AG04450 (cell line): ENCODE measurements around the gene RAB29. TPM values are rescaled to one million over a fixed set of nuclear protein-coding genes. Genes with fewer than 3 reads are reported as not detected.
"Not testable (repeated sequence)": the region's sequence is repeated elsewhere in the genome, so short reads cannot be mapped to it uniquely, and the experiment has no call there.

ENCODE experiments used
- CTCF ChIA-PET: fragments of 300-600, 350-600 bp; formaldehyde crosslinking; extraction: SDS; loops from one replicate; lab custom pipeline; 2022; ENCODE audit warnings: antibody characterized with exemption, inconsistent platforms; lab: Charles Lee
- POLR2A ChIA-PET: fragments of 350-600 bp; formaldehyde crosslinking; extraction: SDS; loops from one replicate; lab custom pipeline; 2021; ENCODE audit warnings: antibody characterized with exemption, inconsistent platforms; lab: Yijun Ruan, JAX
- DNase-seq: peaks from one replicate; pipeline ENCODE4 v3.0.0-alpha.2; 2011; ENCODE audit warnings: low read depth, low spot score
- H3K27ac ChIP-seq: one replicate; pipeline ENCODE4 v1.5.1; 2012; ENCODE audit warnings: low read depth, low read length, control low read depth
- H3K27me3 ChIP-seq: one replicate; pipeline ENCODE4 v1.6.0; 2012; ENCODE audit warnings: low read length; ENCODE audit not compliant: control insufficient read depth, insufficient read depth
- H3K4me3 ChIP-seq: 2 replicates; pipeline ENCODE4 v1.5.1; 2011; ENCODE audit warnings: mild to moderate bottlenecking, low read depth, low read length, control low read depth
- H3K9me3 ChIP-seq: 2 replicates; pipeline ENCODE4 v1.5.1; 2012; ENCODE audit warnings: low read length; ENCODE audit not compliant: control insufficient read depth, insufficient read depth
- CTCF ChIP-seq: IDR thresholded peaks from 2 replicates; pipeline ENCODE4 v1.5.1; 2011; ENCODE audit warnings: low read depth, low read length, control low read depth, inconsistent platforms
- polyA minus RNA-seq: library from RNA; depleted of rRNA, polyadenylated mRNA; stranded (reverse); fragments of >200 nt; gene quantifications from 2 replicates; pipeline ENCODE4 v1.2.3, GENCODE V29; 2011; rRNA and poly(A)+ RNA removed
- polyA plus RNA-seq: library from polyadenylated mRNA; depleted of rRNA; stranded (reverse); fragments of >200 nt; gene quantifications from 2 replicates; pipeline ENCODE4 v1.2.3, GENCODE V29; 2011; rRNA removed

RAB29 gene
- polyA plus RNA-seq, result 13.8 and 14.6 TPM in 2 replicates
- 8.4 and 8.7 TPM in 2 replicates for polyA minus RNA-seq

GRCh38 chr1:205775015-205775716 is at the start of gene RAB29:
RAB29 (minus strand) TSS chr1:205775482; CDS start chr1:205774956, 526 bp downstream.
- H3K27me3 ChIP-seq, result peaks cover 2% of the 10 kb centered on the region
- ChIA-PET POLR2A (interaction anchor here (1.0 kb wide), 1 partner anchor 26 kb away, joined by 7 read pairs; the partner anchor contains the start of gene NUCKS1), CTCF (interaction anchor here (0.6 to 3.0 kb wide), 3 partner anchors 17 to 202 kb away, joined by 5 to 11 read pairs (median 5); no protein-coding TSS in a partner anchor)
- no peaks in the 10 kb centered on the region; the same call in 1 of the 2 replicates for H3K9me3 ChIP-seq
- peak within 1 kb of the TSS; percentile 97 for H3K4me3 ChIP-seq
- no peak for TF ChIP-seq CTCF
- DNase-seq, result peak; percentile 46
- peak within 1 kb of the TSS; percentile 47 for H3K27ac ChIP-seq

GRCh38 chr1:205824180-205824579 is 48.9 kb upstream of the RAB29 start:
- Histone ChIP-seq H3K9me3 (no peaks in the 10 kb centered on the region), H3K4me3 (no peak overlapping the region), H3K27ac (no peak overlapping the region), H3K27me3 (peaks cover 35% of the 10 kb centered on the region)
- POLR2A ChIA-PET, result interaction anchor here (0.7 kb wide), 1 partner anchor 13 kb away, joined by 4 read pairs; no protein-coding TSS in a partner anchor
- CTCF ChIA-PET, result no interaction called here
- DNase-seq, result no peak
- TF ChIP-seq CTCF, result no peak

- H3K27ac ChIP-seq, H3K4me3 ChIP-seq, H3K9me3 ChIP-seq, POLR2A ChIA-PET, DNase-seq, CTCF ChIA-PET: not testable (repeated sequence)
- H3K27me3 ChIP-seq, result peaks cover 32% of the 10 kb centered on the region
These were observed 48.0 kb upstream of the RAB29 start for GRCh38 chr1:205823260-205823659.

- Histone ChIP-seq H3K4me3 (no peak overlapping the region), H3K27ac (no peak overlapping the region), H3K9me3 (no peaks in the 10 kb centered on the region), H3K27me3 (peaks cover 27% of the 10 kb centered on the region)
- no peak for TF ChIP-seq CTCF
- ChIA-PET POLR2A (no interaction called here), CTCF (no interaction called here)
- DNase-seq, result no peak
These were observed 47.1 kb upstream of the RAB29 start for GRCh38 chr1:205822397-205822796.

- Histone ChIP-seq H3K27ac (no peak overlapping the region), H3K27me3 (peaks cover 10% of the 10 kb centered on the region), H3K9me3 (no peaks in the 10 kb centered on the region), H3K4me3 (no peak overlapping the region)
- CTCF ChIA-PET, result interaction anchor here (0.6 to 0.9 kb wide), 2 partner anchors 46 to 166 kb away, joined by 3 read pairs; no protein-coding TSS in a partner anchor
- POLR2A ChIA-PET, result no interaction called here
- TF ChIP-seq CTCF, result no peak
- DNase-seq, result no peak
These were observed 42.7 kb upstream of the RAB29 start for GRCh38 chr1:205817988-205818387.
